PFSK-1 (cell line): ENCODE results near the gene HAUS6.

ENCODE experiments used
- POLR2AphosphoS5 ChIP-seq: IDR thresholded peaks from 2 replicates; pipeline ENCODE4 v1.6.1; 2012; ENCODE audit warnings: low read depth, mild to moderate bottlenecking, control low read depth, low read length, moderate library complexity
- SIN3A ChIP-seq: IDR thresholded peaks from 2 replicates; pipeline ENCODE4 v1.6.1; 2012; ENCODE audit warnings: mild to moderate bottlenecking, low read length, moderate library complexity, borderline replicate concordance; ENCODE audit not compliant: insufficient read depth
- TF ChIP-seq, protein P1 (sequence below), 2 experiments: IDR thresholded peaks; 2 replicates each; pipeline versions ENCODE4 v1.6.1 to v1.8.0; 2011 to 2012; ENCODE audit warnings: low read depth in 2 of 2, low read length in 2 of 2, control low read depth in 1 of 2, inconsistent platforms in 1 of 2, mild to moderate bottlenecking in 1 of 2, moderate library complexity in 1 of 2; ENCODE audit not compliant: insufficient read depth in 1 of 2

DNA sequence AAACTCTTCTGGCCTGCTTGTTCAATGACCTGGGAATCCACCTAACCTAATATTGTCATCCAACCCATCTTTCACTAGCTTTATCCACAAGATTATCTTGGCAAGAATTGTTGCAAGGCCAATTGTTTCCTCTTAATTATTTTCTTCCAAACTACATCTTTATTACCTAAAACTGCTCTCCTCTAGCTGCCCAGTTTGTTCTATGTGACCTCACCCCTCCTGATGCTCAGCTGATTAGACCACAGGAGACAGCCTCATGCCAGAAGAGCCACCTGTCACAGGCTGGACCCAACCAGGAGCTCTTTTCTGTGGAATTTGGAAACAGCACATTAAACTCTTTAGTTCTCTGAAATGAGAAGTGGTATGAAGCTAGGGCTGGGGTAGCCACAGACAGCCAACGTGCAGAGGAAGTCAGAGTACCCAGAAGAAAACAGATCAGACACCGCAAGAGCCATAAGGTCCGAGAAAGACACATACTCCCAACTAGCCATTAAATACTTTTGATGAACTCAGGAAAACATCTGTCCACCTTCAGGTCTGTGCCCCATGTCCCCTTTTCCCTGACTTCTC, 81.7 kb downstream of the HAUS6 start:
- TF ChIP-seq SIN3A = no peak
- no peak for TF ChIP-seq POLR2AphosphoS5
- TF ChIP-seq, protein P1, sequence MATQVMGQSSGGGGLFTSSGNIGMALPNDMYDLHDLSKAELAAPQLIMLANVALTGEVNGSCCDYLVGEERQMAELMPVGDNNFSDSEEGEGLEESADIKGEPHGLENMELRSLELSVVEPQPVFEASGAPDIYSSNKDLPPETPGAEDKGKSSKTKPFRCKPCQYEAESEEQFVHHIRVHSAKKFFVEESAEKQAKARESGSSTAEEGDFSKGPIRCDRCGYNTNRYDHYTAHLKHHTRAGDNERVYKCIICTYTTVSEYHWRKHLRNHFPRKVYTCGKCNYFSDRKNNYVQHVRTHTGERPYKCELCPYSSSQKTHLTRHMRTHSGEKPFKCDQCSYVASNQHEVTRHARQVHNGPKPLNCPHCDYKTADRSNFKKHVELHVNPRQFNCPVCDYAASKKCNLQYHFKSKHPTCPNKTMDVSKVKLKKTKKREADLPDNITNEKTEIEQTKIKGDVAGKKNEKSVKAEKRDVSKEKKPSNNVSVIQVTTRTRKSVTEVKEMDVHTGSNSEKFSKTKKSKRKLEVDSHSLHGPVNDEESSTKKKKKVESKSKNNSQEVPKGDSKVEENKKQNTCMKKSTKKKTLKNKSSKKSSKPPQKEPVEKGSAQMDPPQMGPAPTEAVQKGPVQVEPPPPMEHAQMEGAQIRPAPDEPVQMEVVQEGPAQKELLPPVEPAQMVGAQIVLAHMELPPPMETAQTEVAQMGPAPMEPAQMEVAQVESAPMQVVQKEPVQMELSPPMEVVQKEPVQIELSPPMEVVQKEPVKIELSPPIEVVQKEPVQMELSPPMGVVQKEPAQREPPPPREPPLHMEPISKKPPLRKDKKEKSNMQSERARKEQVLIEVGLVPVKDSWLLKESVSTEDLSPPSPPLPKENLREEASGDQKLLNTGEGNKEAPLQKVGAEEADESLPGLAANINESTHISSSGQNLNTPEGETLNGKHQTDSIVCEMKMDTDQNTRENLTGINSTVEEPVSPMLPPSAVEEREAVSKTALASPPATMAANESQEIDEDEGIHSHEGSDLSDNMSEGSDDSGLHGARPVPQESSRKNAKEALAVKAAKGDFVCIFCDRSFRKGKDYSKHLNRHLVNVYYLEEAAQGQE (IDR thresholded peaks at IDR 0.05; ENCODE audit: insufficient read depth in 1 of 2, low read depth in 2 of 2, low read length in 2 of 2) = no peak
